NCI-H748 (cell line): ENCODE results near the gene PSMC3IP.
"Not testable (repeated sequence)": the region's sequence is repeated elsewhere in the genome, so short reads cannot be mapped to it uniquely, and the experiment has no call there.

ENCODE experiments used
- DNase-seq: peaks from one replicate; lab custom pipeline; 2025; ENCODE audit not compliant: unreplicated experiment; lab: John Stamatoyannopoulos, UW

Gene PSMC3IP

GRCh38 chr17:42541041-42541833, 36.3 kb downstream of the PSMC3IP start:
- no peak for DNase-seq

- DNase-seq: not testable (repeated sequence)
These were observed 37.0 kb downstream of the PSMC3IP start for GRCh38 chr17:42540558-42540957.

DNA sequence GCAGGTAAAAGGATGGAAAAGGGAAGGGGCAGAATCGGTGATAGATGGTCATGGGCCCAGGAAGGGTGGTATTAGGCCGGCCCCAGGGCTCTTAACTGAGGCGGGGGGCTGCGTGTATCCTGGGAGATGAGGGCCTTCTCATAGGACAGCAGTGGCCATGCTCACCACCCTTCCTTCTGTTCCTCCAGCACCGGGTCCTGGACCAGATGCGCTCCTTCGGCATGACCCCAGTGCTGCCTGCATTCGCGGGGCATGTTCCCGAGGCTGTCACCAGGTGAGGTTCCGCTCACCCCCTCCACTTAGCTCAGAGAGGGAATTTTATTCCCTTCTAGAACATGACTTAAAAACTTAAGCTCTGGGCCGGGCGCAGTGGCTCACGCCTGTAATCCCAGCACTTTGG, 39.0 kb downstream of the PSMC3IP start:
- DNase-seq: no peak

DNA sequence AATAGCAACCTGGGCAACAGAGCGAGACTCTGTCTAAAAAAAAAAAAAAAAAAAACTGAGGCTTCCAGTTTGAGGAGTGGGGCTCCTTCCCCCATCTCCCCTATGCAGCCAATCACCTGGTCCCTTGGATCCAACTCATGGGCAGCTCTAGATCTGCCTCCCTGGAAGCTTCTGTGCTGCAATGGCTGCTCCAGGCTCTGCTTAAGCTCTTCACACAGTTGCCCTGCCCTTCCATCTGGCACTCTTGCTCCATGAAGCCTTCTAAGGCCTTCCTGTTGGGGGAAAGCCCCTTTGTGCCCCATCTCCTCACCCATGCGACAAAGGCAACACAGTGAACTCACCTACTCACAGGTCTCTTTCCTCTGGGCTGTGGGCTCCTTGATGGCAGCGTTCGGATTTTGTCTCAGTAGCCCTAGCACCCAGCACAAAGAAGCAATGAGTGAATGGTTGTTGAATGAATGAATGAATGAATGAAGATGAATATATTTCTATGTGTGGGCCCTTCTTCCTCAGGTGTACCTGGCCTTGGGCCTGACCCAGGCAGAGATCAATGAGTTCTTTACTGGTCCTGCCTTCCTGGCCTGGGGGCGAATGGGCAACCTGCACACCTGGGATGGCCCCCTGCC, 39.6 kb downstream of the PSMC3IP start:
- no peak for DNase-seq

DNA sequence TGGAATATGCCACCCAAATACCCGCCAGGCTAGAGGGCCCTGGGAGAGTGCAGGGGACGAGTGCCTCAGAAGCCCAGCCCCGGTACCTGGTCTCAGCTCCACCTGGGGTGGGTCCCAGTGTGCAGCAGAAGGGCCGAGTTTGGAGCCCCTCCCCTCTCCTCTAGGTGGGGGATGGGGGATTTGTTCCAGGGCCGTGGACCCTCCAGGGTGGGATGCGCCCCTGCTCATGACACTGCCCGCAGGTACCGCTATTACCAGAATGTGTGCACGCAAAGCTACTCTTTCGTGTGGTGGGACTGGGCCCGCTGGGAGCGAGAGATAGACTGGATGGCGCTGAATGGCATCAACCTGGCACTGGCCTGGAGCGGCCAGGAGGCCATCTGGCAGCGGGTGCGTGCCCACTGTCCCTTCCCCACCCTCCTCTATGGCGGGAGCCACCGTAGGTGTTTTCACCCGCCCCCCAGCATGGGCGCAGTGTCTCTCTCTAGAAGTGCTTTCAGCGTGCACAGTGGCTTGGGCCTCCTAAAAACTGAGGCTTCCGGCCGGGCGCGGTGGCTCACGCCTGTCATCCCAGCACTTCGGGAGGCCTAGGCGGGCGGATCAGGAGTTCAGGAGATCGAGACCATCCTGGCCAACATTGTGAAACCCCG, 40.2 kb downstream of the PSMC3IP start:
- DNase-seq: no peak

DNA sequence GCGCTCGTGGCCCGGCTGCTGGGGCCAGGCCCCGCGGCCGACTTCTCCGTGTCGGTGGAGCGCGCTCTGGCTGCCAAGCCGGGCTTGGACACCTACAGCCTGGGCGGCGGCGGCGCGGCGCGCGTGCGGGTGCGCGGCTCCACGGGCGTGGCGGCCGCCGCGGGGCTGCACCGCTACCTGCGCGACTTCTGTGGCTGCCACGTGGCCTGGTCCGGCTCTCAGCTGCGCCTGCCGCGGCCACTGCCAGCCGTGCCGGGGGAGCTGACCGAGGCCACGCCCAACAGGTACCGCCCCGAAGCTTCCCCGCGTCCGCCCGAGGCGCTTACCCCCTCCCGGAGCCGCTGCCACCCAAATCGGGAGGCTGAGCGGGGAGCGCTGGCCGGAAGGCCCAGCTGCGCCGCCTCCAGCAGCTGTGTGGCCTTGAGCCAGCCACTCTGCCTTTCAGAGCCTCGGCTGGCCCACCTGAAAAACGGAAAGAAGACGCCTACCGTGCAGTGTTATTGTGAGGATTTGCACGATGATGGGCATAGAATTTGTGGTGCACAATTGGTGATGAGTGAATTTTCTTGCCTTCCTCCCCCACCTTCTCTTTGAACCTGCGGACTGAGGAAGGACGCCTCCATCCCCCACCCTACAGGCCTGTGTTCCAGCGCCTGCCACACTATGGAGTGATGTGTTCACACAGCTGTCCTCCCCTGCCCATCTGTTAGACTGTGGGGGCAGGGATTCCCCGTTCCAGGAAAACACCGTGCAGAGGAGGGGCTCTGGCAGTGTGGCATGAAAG, 41.0 kb downstream of the PSMC3IP start:
- peak; percentile 88 for DNase-seq

DNA sequence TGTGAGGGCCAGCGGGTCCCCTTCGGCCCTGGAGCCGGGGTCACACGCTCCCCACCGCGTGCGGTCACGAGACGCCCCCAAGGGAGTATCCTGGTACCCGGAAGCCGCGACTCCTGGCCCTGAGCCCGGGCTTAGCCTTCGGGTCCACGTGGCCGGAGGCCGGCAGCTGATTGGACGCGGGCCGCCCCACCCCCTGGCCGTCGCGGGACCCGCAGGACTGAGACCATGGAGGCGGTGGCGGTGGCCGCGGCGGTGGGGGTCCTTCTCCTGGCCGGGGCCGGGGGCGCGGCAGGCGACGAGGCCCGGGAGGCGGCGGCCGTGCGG, 41.5 kb downstream of the PSMC3IP start, which contains the start of gene NAGLU:
NAGLU (plus strand) TSS at position 194 of the 324 bp plus-strand sequence; CDS start at position 226, 32 bp downstream.
- DNase-seq: peak; percentile 94

- DNase-seq: peak; percentile 33
These were observed 42.1 kb downstream of the PSMC3IP start for GRCh38 chr17:42535155-42536047.

- DNase-seq: peak; percentile 70
These were observed 45.8 kb downstream of the PSMC3IP start for GRCh38 chr17:42531455-42532354.

DNA sequence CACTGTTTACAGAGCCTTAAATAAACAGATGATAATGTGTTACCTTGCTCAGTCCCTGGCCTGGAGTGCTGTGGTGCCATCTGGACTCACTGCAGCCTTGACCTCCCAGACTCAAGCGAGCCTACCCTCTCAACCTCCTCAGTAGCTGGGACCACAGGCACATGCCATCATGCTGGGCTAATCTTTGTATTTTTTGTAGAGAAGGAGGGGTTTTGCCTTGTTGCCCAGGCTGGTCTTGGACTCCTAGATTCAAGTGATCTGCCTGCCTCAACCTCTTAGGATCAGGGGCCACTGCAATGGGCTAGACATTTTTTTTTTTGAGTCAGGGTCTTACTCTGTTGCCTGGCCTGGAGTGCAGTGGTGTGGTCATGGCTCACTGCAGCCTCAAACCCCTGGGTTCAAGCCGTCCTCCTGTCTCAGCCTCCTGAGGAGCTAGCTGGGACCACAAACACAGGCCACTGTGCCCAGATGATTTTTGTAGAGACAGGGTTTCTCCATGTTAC, 46.5 kb downstream of the PSMC3IP start:
- DNase-seq: peak; percentile 53

GRCh38 chr17:42529061-42529460, 48.5 kb downstream of the PSMC3IP start:
- DNase-seq: no peak

DNA sequence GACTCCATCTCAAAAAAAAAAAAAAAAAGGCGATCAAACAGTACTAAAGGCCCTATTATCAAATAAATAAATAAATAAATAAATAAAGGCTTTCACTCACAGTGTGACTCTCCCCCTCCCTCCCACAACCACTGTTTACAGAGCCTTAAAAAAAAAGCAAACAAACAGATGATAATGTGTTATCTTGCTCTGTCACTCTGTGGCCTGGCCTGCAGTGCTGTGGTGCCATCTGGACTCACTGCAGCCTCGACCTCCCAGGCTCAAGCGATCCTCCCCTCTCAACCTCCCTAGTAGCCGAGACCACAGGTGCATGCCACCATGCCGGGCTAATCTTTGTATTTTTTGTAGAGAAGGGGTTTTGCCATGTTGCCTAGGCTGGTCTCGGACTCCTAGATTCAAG, 49.6 kb downstream of the PSMC3IP start:
- no peak for DNase-seq

GRCh38 chr17:42526031-42526444, 51.5 kb downstream of the PSMC3IP start:
- no peak for DNase-seq

GRCh38 chr17:42525221-42525620, 52.3 kb downstream of the PSMC3IP start:
- no peak for DNase-seq

- DNase-seq: no peak
These were observed 54.7 kb downstream of the PSMC3IP start for GRCh38 chr17:42522798-42523278.
